HG02840 (cell line): Measurements from ENCODE around the gene MARVELD2.
"Not testable (repeated sequence)": the region's sequence is repeated elsewhere in the genome, so short reads cannot be mapped to it uniquely, and the experiment has no call there.

Experiments used
- ATAC-seq: cut with Tn5 transposase; IDR thresholded peaks from one replicate; pipeline ENCODE4 v1.9.1; 2021; ENCODE audit warnings: mild to moderate bottlenecking, moderate library complexity, moderate number of reproducible peaks; ENCODE audit not compliant: unreplicated experiment, low FRiP score

MARVELD2 gene

DNA sequence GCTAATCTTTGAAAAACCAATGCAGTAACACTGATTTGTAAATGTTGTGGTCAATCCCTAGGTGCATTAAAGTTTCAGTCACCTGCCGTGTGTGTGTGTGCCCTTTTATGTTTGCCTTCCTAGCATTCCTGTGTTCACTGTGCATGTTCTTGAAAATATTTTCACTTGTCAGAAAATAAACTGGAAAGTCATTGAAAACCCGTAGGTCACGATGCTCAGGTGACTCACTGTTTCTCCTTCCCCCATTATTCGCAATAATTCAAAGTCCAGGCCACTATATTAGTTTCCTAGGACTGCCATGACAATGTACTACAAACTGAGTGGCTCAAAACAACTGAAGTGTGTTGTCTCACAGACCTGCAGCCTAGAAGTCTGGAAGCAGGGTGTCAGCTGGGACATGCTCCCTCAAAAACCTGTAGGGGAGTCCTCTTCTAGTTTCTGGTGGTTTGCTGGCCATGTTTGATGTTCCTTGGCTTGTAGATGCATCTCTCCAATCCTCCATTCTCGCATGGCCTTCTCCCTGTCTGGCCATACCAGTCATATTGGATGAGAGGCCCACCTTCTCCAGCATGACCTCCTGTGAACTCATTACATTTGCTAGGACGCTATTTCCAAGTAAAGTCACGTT is 29.3 kb downstream of the MARVELD2 start:
- ATAC-seq: no peak

- no peak for ATAC-seq
Measured at GRCh38 chr5:69449511-69449910, 34.6 kb downstream of the MARVELD2 start.

DNA sequence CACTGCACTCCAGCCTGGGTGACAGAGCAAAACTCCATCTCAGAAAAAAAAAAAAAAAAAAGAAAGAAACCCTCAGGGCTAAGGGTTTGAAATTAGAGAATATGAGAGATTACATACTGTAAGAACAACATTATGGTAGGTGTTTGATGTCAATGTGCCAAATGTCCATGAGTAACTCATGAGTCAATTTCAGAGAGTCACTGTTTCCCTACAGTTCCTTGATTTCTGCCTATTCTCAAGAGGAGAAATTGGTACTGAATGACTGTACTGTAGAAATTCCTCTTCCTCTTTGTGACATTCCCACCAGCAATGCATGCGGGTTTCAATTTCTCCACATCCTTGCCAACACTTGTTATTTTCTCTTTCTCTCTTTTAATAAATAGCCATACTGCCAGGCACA is 35.2 kb downstream of the MARVELD2 start:
- ATAC-seq: no peak

- ATAC-seq: not testable (repeated sequence)
Measured at GRCh38 chr5:69450527-69450926, 35.6 kb downstream of the MARVELD2 start.

DNA sequence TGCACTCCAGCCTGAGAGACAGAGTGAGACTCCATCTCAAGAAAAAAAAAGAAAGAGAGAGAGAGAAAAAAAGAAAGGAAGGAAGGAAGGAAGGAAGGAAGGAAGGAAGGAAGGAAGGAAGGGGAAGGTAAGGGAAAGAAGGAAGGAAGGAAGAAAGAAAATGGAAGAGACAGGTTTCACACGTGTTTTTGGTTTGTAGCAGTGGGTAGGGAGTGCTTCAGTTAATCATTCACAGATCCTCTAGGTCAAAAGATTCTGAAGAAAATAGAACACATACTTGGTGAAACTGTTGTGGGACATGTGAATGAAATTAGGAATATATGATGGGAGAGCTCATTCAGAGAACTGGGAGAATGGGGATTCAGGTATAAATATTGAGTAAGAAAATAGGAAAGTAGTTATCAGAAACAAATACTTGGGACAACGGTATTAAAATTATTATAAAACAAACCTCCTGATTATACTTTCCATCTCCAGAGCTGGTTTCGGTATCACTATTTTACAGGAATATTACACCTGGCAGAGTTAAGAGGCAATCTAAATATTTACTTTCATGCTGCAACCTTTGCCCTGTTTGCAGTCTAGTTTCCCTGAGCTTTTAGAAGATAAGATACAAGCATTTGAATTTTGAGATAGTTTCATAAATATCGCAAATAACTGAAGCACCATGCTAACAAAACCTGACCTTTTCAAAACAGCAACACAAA is 37.2 kb downstream of the MARVELD2 start:
- ATAC-seq: no peak

- not testable (repeated sequence) for ATAC-seq
Measured at GRCh38 chr5:69453487-69453886, 38.6 kb downstream of the MARVELD2 start.

DNA sequence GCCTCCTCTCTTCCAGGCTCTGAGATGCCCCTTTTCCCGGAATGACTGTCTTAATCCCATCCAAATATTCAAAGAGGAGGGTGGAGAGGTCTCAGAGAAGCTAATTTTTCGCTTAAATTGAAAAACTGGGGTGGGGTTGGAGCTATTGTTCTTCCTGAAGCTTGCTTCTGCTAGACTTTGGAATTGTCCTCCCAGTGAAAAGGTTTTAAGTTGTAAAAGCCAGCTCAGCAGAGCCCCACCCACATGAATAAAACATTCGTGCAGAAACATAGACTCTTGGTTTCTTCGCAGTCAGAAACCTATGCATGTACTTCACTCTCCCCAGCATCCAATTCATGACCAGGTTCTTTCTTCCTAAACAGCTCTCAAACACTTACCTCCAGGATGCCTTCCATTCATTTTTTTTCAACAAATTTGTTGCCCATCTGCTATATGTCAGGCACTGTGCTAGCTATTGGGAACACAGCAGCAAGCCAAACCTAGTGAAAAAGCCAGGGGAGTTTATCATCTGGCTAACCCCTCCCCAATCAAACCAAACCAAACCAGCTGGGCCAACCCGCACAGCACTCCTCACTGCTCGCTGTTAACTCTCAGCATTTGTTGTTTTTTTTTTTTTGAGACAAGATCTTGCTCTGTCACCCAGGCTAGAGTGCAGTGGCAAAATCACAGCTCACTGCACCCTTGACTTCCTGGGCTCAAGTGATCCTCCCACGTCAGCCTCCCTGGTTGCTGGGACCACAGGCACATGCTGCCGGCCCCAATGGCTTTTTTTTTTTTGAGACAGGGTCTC is 39.7 kb downstream of the MARVELD2 start:
- no peak for ATAC-seq

- ATAC-seq: not testable (repeated sequence)
Measured at GRCh38 chr5:69455428-69455988, 40.6 kb downstream of the MARVELD2 start.

DNA sequence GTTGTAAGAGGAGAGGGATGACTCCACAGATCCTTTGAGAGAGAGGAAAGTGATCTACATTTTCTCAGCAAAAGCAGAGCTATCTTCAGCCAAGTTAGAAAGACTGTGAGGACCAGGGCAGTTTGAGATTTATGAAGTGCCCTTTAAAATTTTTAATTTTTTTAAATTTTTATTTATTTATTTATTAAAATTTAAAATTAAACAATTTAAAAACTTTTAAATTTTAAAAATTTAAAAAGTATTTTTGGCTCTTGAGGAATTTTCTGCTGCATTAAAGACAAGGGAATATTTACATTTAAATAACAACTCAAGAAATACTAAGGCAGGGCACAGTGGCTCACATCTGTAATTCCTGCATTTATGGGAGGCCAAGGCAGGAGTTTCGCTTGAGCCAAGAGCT is 47.3 kb downstream of the MARVELD2 start:
- no peak for ATAC-seq

DNA sequence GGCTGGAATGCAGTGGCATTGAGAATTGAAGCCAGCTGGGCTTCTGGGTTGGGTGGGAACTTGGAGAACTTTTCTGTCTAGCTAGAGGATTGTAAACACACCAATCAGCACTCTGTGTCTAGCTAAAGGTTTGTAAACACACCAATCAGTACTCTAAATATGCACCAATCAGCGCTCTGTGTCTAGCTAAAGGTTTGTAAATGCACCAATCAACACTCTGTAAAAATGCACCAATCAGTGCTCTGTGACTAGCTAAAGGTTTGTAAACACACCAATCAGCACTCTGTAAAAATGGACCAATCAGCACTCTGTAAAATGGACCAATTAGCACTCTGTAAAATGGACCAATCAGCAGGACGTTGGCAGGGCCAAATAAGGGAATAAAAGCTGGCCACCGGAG is 51.5 kb downstream of the MARVELD2 start:
- not testable (repeated sequence) for ATAC-seq

DNA sequence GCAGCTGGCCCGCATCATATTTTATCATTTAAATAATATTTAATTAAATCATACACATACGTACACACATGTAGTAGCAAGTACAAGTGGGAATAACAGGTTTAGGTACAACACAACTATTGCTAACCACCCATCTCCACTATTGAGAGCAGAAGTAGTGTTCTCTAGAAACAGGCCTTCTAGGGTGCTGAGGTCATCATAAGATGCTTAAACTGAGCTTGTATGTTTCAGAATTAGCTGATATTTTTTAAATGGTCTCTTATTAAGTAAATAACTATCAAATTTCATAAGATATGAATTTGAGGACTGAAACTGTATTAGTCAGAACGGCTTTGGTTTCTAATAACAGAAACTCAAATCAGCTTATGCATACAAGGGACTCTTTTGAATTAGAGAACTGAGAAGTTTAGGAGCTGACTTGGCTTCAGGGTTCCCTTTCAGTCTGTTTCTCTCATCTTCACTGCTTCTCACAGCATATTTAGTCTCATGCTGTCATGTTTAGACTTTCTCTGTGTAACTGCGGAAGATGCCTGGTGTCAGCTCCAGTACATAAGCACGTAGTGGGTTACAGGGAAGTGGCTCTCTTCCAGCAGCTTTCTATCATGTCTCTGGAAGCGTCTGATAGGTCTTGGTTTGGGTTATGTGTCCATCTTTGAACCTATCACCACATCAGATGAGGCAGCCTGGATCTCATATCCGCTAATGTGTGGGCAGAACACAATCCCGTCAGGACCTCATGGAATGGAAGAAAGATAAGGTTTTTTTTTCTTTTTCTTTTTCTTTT is 52.7 kb downstream of the MARVELD2 start:
- ATAC-seq: peak; percentile 93

DNA sequence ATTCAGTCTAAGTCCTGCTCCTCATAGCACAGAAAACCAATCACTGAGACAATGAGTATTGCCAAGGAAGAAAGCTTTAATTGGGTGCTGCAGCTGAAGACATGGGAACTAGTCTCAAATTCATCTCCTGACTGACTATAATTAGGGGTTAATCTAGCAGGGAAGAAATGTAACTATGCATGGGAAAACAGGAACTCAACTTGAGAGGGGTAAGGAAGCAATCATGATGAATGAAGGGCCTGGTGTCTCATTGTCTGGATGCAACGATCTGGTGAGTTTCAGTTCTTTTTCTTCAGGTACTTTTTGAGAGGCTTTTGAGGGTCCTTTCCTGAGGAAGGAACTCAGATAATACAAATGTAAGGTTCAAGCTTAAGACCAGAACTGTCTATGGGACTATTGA is 53.7 kb downstream of the MARVELD2 start:
- ATAC-seq: no peak

DNA sequence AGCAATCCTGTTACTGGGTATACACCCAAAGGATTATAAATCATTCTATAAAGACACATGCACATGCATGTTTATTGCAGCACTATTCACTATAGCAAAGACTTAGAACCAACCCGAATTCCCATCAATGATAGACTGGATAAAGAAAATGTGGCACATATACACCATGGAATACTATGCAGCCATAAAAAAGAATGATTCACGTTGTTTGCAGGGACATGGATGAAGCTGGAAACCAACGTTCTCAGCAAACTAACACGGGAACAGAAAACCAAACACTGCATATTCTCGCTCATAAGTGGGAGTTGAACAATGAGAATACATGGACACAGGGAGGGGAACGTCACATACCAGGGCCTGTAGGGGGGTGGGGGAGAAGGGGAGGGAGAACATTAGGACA is 56.6 kb downstream of the MARVELD2 start:
- ATAC-seq: not testable (repeated sequence)

GRCh38 chr5:69472535-69473143 is 57.7 kb downstream of the MARVELD2 start:
- ATAC-seq: not testable (repeated sequence)

- ATAC-seq: no peak
Measured at GRCh38 chr5:69477170-69477569, 62.3 kb downstream of the MARVELD2 start.

GRCh38 chr5:69478296-69478695 is 63.4 kb downstream of the MARVELD2 start:
- not testable (repeated sequence) for ATAC-seq

DNA sequence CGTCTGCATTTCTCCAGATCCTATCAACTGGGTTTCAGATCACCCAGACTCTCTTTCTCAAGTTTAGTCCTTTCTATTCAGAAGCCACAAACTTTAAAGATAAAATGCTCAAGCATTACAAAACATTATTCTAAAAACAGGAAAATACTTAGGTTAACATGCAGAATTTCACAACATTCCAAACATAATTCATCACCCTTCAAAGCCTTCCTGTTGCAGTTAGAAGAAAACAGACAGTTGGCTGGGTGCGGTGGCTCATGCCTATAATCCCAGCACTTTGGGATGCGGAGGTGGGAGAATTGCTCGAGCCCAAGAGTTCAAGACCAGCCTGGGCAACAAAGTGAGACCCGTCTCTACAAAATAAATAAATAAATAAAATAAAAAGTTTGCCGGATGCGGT is 70.0 kb downstream of the MARVELD2 start:
- no peak for ATAC-seq

DNA sequence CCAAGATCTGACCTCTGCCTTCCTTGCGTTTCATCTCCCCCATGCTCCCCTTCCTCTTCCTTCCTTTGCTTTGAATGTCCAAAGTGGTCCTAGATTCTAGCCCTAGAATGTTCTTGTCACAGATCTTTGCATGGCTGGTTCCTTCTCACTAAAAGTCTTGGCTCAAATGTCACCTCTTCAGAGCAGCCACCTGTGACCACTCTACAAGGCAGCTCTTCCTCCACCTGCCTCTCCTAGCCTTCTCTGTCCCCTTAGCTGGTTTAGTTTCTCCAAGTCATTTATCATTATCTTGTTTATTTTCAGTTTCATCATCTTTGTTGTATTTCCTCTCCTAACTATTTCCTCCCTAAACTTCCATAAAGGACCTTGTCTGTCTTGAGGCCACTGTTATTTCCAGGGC is 70.6 kb downstream of the MARVELD2 start:
- no peak for ATAC-seq

- ATAC-seq: no peak
Measured at GRCh38 chr5:69489246-69489645, 74.3 kb downstream of the MARVELD2 start.

DNA sequence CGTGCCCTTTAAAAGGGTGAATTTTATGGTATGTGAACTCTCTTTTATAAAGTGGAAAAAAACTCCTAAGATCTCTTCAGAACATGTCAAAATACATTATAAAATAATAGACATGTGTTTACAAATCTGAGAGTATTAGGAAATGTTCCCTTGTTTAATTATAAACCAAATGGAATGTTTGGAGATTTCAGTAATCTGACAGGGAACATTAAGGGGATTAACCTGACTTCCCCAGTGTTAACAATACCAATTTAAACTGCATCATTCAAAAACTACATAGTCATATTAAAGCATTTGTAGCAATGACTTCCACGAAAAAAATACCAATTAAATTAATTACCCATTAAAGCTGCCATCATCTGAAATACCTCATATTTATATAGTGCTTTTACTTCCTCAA is 76.1 kb downstream of the MARVELD2 start:
- no peak for ATAC-seq
